B cell (primary cell): ENCODE measurements around the gene NEGR1. TPM values are rescaled to one million over a fixed set of nuclear protein-coding genes. Genes with fewer than 3 reads are reported as not detected.

Experiments used
- ATAC-seq: fragments of 200-7000 bp; cut with Tn5 transposase; one replicate; pipeline ENCODE4 v1.10.0; 2021; ENCODE audit warnings: low read depth, mild to moderate bottlenecking, moderate number of reproducible peaks, moderate library complexity
- CTCF ChIA-PET: fragments of 350-600 bp; sonication (Branson Sonifier 250); formaldehyde crosslinking; loops from one replicate; lab custom pipeline; 2021; ENCODE audit warnings: antibody characterized with exemption, inconsistent platforms; lab: Charles Lee
- POLR2A ChIA-PET: fragments of 350-600 bp; sonication (Branson Sonifier 250); formaldehyde crosslinking; loops from one replicate; lab custom pipeline; 2021; ENCODE audit warnings: antibody characterized with exemption; lab: Charles Lee
- DNase-seq: peaks from one replicate; pipeline ENCODE4 v3.0.0; 2013
- H2AFZ ChIP-seq: 2 replicates; pipeline ENCODE4 v1.6.1; 2012; ENCODE audit warnings: mild to moderate bottlenecking, low read depth, low read length; ENCODE audit not compliant: insufficient read depth, poor library complexity, severe bottlenecking
- H3K27ac ChIP-seq, 2 donors: 1 replicate in 1 of 2; 2 replicates in 1 of 2; pipeline ENCODE4 v1.5.1; 2012 to 2013; ENCODE audit warnings: low read length in 2 of 2, mild to moderate bottlenecking in 2 of 2, moderate library complexity in 1 of 2
- H3K27me3 ChIP-seq, 4 experiments: fragments of 200-600 bp in 1 of 4; sonication (generic) in 1 of 4; replicated peaks in 1 of 4; 1 replicate in 2 of 4; 2 replicates in 2 of 4; pipeline versions ENCODE4 v1.6.1 to v1.7.0; 2013 to 2016; ENCODE audit warnings: low read length in 3 of 4, mild to moderate bottlenecking in 2 of 4, mixed read lengths in 1 of 4, moderate library complexity in 1 of 4; ENCODE audit not compliant: insufficient read depth in 4 of 4, control insufficient read depth in 3 of 4; ENCODE audit errors: control extremely low read depth in 1 of 4
- H3K36me3 ChIP-seq, 2 experiments: replicated peaks in 1 of 2; 1 replicate in 1 of 2; 2 replicates in 1 of 2; pipeline versions ENCODE4 v1.6.1 to v1.7.1; 2013; ENCODE audit warnings: low read length in 1 of 2; ENCODE audit not compliant: insufficient read depth in 2 of 2, control insufficient read depth in 1 of 2; ENCODE audit errors: control extremely low read depth in 1 of 2, extremely low read depth in 1 of 2
- H3K4me1 ChIP-seq, 2 donors: fragments of 200-600 bp in 1 of 2; sonication (generic) in 1 of 2; 1 replicate in 1 of 2; 2 replicates in 1 of 2; pipeline versions ENCODE4 v1.5.1 to v1.6.1; 2013 to 2017; ENCODE audit warnings: low read length in 2 of 2; ENCODE audit not compliant: control insufficient read depth in 2 of 2, insufficient read depth in 2 of 2
- H3K4me2 ChIP-seq: replicated peaks from 2 replicates; pipeline ENCODE3; 2012; ENCODE audit warnings: mild to moderate bottlenecking, low read depth, low read length; ENCODE audit not compliant: poor library complexity, severe bottlenecking
- H3K4me3 ChIP-seq, 5 experiments: fragments of 200-600 bp in 1 of 5; sonication (generic) in 1 of 5; 1 replicate in 3 of 5; 2 replicates in 2 of 5; pipeline versions ENCODE4 v1.5.1 to v1.7.0; 2011 to 2016; ENCODE audit warnings: low read length in 4 of 5, mild to moderate bottlenecking in 4 of 5, low read depth in 2 of 5, control low read depth in 1 of 5, moderate library complexity in 1 of 5; ENCODE audit not compliant: insufficient read depth in 1 of 5; ENCODE audit errors: control extremely low read depth in 1 of 5, extremely low read depth in 1 of 5
- H3K79me2 ChIP-seq: fragments of 200-600 bp; sonication (generic); one replicate; pipeline ENCODE4 v1.6.0; 2016; ENCODE audit warnings: low read length; ENCODE audit not compliant: control insufficient read depth, insufficient read depth
- H3K9ac ChIP-seq: fragments of 200-600 bp; sonication (generic); 2 replicates; pipeline ENCODE4 v1.6.1; 2017; ENCODE audit warnings: mild to moderate bottlenecking, low read length, moderate library complexity
- H3K9me3 ChIP-seq, 3 donors: one replicate each; pipeline versions ENCODE4 v1.6.1 to v1.7.1; 2013; ENCODE audit warnings: low read length in 2 of 3; ENCODE audit not compliant: control insufficient read depth in 2 of 3, insufficient read depth in 1 of 3; ENCODE audit errors: control extremely low read depth in 1 of 3
- H4K20me1 ChIP-seq: 2 replicates; pipeline ENCODE4 v1.6.0; 2012; ENCODE audit warnings: mild to moderate bottlenecking, low read length; ENCODE audit not compliant: insufficient read depth, control insufficient read depth, poor library complexity, severe bottlenecking
- H3K27ac Mint-ChIP-seq: one replicate; pipeline ENCODE4 v1.8.0; 2021; ENCODE audit warnings: mixed read lengths
- H3K27me3 Mint-ChIP-seq: one replicate; pipeline ENCODE4 v1.8.0; 2021; ENCODE audit warnings: mixed read lengths
- H3K4me1 Mint-ChIP-seq: one replicate; pipeline ENCODE4 v1.8.0; 2021; ENCODE audit warnings: mixed read lengths
- H3K4me3 Mint-ChIP-seq: one replicate; pipeline ENCODE4 v1.8.0; 2021; ENCODE audit warnings: mixed read lengths
- H3K9me3 Mint-ChIP-seq: one replicate; pipeline ENCODE4 v1.8.0; 2022; ENCODE audit warnings: mixed read lengths; ENCODE audit not compliant: insufficient read depth
- EZH2 ChIP-seq: IDR thresholded peaks from 2 replicates; pipeline ENCODE4 v1.6.1; 2012; ENCODE audit warnings: borderline replicate concordance, low read depth, mild to moderate bottlenecking, moderate library complexity, low read length; ENCODE audit not compliant: insufficient read depth, poor library complexity, severe bottlenecking
- whole genome bisulfite sequencing: methylation state at CpG from one replicate; pipeline ENCODE4 v1.1.5; 2013; ENCODE audit warnings: missing lambda C conversion rate; ENCODE audit not compliant: insufficient coverage; 5-methylcytosine and 5-hydroxymethylcytosine counted together
- intact Hi-C: fragments of 100-400 bp; cut with micrococcal nuclease; formaldehyde crosslinking; loops from one replicate; pipeline ENCODE4 v1.10.0; 2022
- polyA plus RNA-seq: library from polyadenylated mRNA; depleted of rRNA; stranded (reverse); fragments of >200 nt; gene quantifications from 2 replicates; pipeline ENCODE4 v1.2.3, GENCODE V29; 2012
- total RNA-seq, 2 donors: library from RNA; stranded (reverse); fragments of 120-200 nt in 1 of 2; gene quantifications; 1 replicate in 1 of 2; 2 replicates in 1 of 2; pipeline versions ENCODE4 v1.2.3 to v1.2.4, GENCODE V29; 2013 to 2022
- TF ChIP-seq, protein P1 (sequence below): fragments of 200-600 bp; IDR thresholded peaks from one replicate; pipeline ENCODE4 v1.8.0; 2022; ENCODE audit warnings: antibody characterized with exemption, mild to moderate bottlenecking

Gene NEGR1
- total and polyA plus RNA-seq, 2 donors (not counting 1 experiment from before 2014, with no cell fraction given) = 0.01 TPM; not detected in 1

DNA sequence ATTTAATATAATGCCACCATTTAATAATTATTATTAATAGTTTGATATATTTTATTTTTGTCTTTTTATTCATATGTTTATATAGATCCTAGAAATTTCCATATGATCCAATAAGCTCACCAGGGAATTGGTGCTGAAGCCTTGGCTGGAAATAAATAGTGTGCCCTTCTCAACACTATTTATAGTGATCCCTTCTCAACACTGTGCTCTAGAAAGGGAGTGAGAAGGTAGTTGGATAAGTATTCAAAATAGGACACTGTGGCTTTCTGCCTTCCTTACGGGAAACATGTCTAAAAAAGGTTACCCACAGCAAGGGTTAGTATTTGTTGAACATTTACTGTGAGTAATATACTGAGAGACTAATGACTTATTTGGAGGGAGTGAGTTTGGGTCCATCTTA, 496.1 kb downstream of the NEGR1 start:
- Mint-ChIP-seq H3K27ac (no peak overlapping the region), H3K27me3 (no peaks in the 10 kb centered on the region), H3K4me1 (no peaks in the 10 kb centered on the region), H3K9me3 (no peaks in the 10 kb centered on the region), H3K4me3 (no peak overlapping the region)
- Histone ChIP-seq H3K9me3 (peaks cover 0 to 1% (median 0%) of the 10 kb centered on the region in 3 donors), H3K79me2 (no peaks in the 10 kb centered on the region), H4K20me1 (no peaks in the 10 kb centered on the region), H2AFZ (no peak overlapping the region), H3K9ac (no peak overlapping the region), H3K4me2 (no peak overlapping the region), H3K4me1 (no peaks in the 10 kb centered on the region), H3K27me3 (no peaks in the 10 kb centered on the region), H3K4me3 (no peak overlapping the region), H3K36me3 (no peaks in the 10 kb centered on the region), H3K27ac (no peak overlapping the region)
- ChIA-PET CTCF (no interaction called here), POLR2A (no interaction called here)
- WGBS = 43% methylated on average over 1 of the region's 1 CpG
- intact Hi-C loops = no loop called here
- no peak for ATAC-seq
- no peak for DNase-seq
- TF ChIP-seq, protein P1, sequence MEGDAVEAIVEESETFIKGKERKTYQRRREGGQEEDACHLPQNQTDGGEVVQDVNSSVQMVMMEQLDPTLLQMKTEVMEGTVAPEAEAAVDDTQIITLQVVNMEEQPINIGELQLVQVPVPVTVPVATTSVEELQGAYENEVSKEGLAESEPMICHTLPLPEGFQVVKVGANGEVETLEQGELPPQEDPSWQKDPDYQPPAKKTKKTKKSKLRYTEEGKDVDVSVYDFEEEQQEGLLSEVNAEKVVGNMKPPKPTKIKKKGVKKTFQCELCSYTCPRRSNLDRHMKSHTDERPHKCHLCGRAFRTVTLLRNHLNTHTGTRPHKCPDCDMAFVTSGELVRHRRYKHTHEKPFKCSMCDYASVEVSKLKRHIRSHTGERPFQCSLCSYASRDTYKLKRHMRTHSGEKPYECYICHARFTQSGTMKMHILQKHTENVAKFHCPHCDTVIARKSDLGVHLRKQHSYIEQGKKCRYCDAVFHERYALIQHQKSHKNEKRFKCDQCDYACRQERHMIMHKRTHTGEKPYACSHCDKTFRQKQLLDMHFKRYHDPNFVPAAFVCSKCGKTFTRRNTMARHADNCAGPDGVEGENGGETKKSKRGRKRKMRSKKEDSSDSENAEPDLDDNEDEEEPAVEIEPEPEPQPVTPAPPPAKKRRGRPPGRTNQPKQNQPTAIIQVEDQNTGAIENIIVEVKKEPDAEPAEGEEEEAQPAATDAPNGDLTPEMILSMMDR = no peak
- no peak for TF ChIP-seq EZH2

DNA sequence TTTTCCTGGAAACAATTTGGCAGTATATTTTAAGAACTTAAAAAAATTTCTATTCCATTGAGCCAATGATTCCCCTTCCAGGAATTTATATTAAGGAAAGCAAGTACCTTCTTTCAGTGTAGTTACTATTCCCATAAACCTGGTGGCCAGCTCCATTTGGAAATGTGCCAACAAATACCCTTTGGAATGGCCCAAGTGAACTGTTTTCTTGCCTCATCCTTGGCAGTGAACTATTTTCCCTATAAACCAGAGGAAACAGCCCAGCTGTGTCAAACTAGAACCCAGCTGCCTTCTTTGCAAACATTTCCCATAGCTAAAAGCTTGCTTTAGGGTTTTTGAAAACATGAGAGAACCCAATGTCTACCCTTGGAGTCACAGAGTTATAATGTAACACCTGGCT, 496.9 kb downstream of the NEGR1 start:
- Histone ChIP-seq H3K27me3 (no peaks in the 10 kb centered on the region), H3K79me2 (no peaks in the 10 kb centered on the region), H2AFZ (no peak overlapping the region), H3K4me1 (no peaks in the 10 kb centered on the region), H3K9ac (no peak overlapping the region), H3K36me3 (no peaks in the 10 kb centered on the region), H3K4me3 (no peak overlapping the region), H3K27ac (no peak overlapping the region), H3K9me3 (peaks cover 0 to 1% (median 0%) of the 10 kb centered on the region in 3 donors), H3K4me2 (no peak overlapping the region), H4K20me1 (no peaks in the 10 kb centered on the region)
- TF ChIP-seq EZH2 = no peak
- TF ChIP-seq, protein P1 = no peak
- Mint-ChIP-seq H3K9me3 (no peaks in the 10 kb centered on the region), H3K27ac (no peak overlapping the region), H3K27me3 (no peaks in the 10 kb centered on the region), H3K4me1 (no peaks in the 10 kb centered on the region), H3K4me3 (no peak overlapping the region)
- CTCF ChIA-PET = no interaction called here
- POLR2A ChIA-PET = no interaction called here
- ATAC-seq (no peak), DNase-seq (no peak)
- intact Hi-C loops = no loop called here
